GM12878 (cell line): ENCODE measurements around the gene BATF. TPM values are rescaled to one million over a fixed set of nuclear protein-coding genes. Genes with fewer than 3 reads are reported as not detected.

Experiments used
- ATAC-seq: fragments of 200-7000 bp; cut with Tn5 transposase; 3 replicates; pipeline ENCODE4 v1.9.1; 2020; ENCODE audit warnings: mild to moderate bottlenecking, moderate library complexity
- BruUV-seq: library from RNA; stranded (reverse); fragments of 400-500 nt; replicated peaks from 2 replicates; lab custom pipeline; 2021; lab: Mats Ljungman, UMichigan
- CTCF ChIA-PET: fragments of 300-600 bp; sonication (Branson Sonifier 250); formaldehyde crosslinking; extraction: SDS; loops from one replicate; lab custom pipeline; 2021; ENCODE audit warnings: inconsistent platforms; lab: Yijun Ruan, JAX
- POLR2A ChIA-PET: fragments of 350-600 bp; formaldehyde crosslinking; extraction: SDS; loops from one replicate; lab custom pipeline; 2021; ENCODE audit warnings: inconsistent platforms; lab: Charles Lee
- RAD21 ChIA-PET: fragments of 300-600 bp; sonication (Branson Sonifier 250); formaldehyde crosslinking; loops from one replicate; lab custom pipeline; 2023; ENCODE audit warnings: antibody characterized with exemption; ENCODE audit not compliant: unreplicated experiment; lab: Charles Lee
- SMC1A ChIA-PET: fragments of 300-600 bp; sonication (Branson Sonifier 250); formaldehyde crosslinking; loops from one replicate; lab custom pipeline; 2023; ENCODE audit not compliant: unreplicated experiment, uncharacterized antibody; lab: Charles Lee
- DNase-seq: peaks from one replicate; pipeline ENCODE4 v3.0.0-alpha.2; 2011; ENCODE audit warnings: low read depth, low spot score
- FAIRE-seq: peaks from 3 replicates; lab custom pipeline; 2011; peaks lifted over from hg19 to GRCh38; lab: Jason Lieb, UNC
- H2AFZ ChIP-seq: 2 replicates; pipeline ENCODE4 v1.6.0; 2011; ENCODE audit warnings: low read depth, low read length, control low read depth; ENCODE audit not compliant: control insufficient read depth
- H3K27ac ChIP-seq: 2 replicates; pipeline ENCODE4 v1.5.1; 2011; ENCODE audit warnings: control low read depth; ENCODE audit not compliant: control insufficient read depth, insufficient read depth
- H3K27me3 ChIP-seq, 2 experiments: replicated peaks in 1 of 2; 2 replicates each; pipeline versions ENCODE4 v1.6.0 to v1.6.1; 2011; ENCODE audit warnings: low read length in 1 of 2; ENCODE audit not compliant: control insufficient read depth in 2 of 2, insufficient read depth in 2 of 2
- H3K36me3 ChIP-seq, 2 experiments: 2 replicates each; pipeline ENCODE4 v1.5.1; 2011; ENCODE audit warnings: low read length in 1 of 2; ENCODE audit not compliant: control insufficient read depth in 2 of 2, insufficient read depth in 2 of 2
- H3K4me1 ChIP-seq: 2 replicates; pipeline ENCODE4 v1.6.1; 2011; ENCODE audit warnings: mild to moderate bottlenecking, low read length, moderate library complexity, mixed read lengths; ENCODE audit not compliant: control insufficient read depth, insufficient read depth
- H3K4me2 ChIP-seq: 2 replicates; pipeline ENCODE4 v1.6.0; 2011; ENCODE audit warnings: control low read depth; ENCODE audit not compliant: control insufficient read depth, insufficient read depth
- H3K4me3 ChIP-seq: fragments of 200-600 bp; sonication (generic); 2 replicates; pipeline ENCODE4 v1.5.1; 2016
- H3K79me2 ChIP-seq: 2 replicates; pipeline ENCODE4 v1.6.0; 2011; ENCODE audit warnings: low read length; ENCODE audit not compliant: control insufficient read depth, insufficient read depth
- H3K9ac ChIP-seq: 2 replicates; pipeline ENCODE4 v1.8.0; 2011; ENCODE audit warnings: low read length, control low read depth, mixed read lengths; ENCODE audit not compliant: control insufficient read depth, insufficient read depth
- H3K9me3 ChIP-seq: replicated peaks from 3 replicates; pipeline ENCODE4 v1.5.1; 2011; ENCODE audit warnings: mild to moderate bottlenecking, low read length; ENCODE audit not compliant: control insufficient read depth, insufficient read depth
- H4K20me1 ChIP-seq: 2 replicates; pipeline ENCODE4 v1.6.0; 2011; ENCODE audit not compliant: control insufficient read depth, insufficient read depth
- MTA3 ChIP-seq: IDR thresholded peaks from 2 replicates; pipeline ENCODE4 v1.6.1; 2012; ENCODE audit warnings: low read length, inconsistent platforms, borderline replicate concordance
- MXI1 ChIP-seq: fragments of 150-350 bp; IDR thresholded peaks from 2 replicates; pipeline ENCODE4 v1.6.1; 2011; ENCODE audit warnings: low read depth, mild to moderate bottlenecking, inconsistent platforms, low read length, improper control_type of control experiment
- RUNX3 ChIP-seq: IDR thresholded peaks from 2 replicates; pipeline ENCODE4 v1.6.1; 2012; ENCODE audit warnings: low read length, inconsistent platforms
- STAT3 ChIP-seq: IDR thresholded peaks from 2 replicates; pipeline ENCODE4 v1.6.1; 2011; ENCODE audit warnings: low read depth, low read length, improper control_type of control experiment
- TBL1XR1 ChIP-seq: IDR thresholded peaks from 2 replicates; pipeline ENCODE4 v1.6.1; 2012; ENCODE audit warnings: low read depth, low read length, improper control_type of control experiment
- USF2 ChIP-seq: IDR thresholded peaks from 2 replicates; pipeline ENCODE4 v1.6.1; 2011; ENCODE audit warnings: low read depth, low read length, improper control_type of control experiment, borderline replicate concordance
- YY1 ChIP-seq: IDR thresholded peaks from 2 replicates; pipeline ENCODE4 v1.6.1; 2011; ENCODE audit warnings: low read depth, mild to moderate bottlenecking, low read length
- ZNF384 ChIP-seq: IDR thresholded peaks from 2 replicates; pipeline ENCODE4 v1.6.1; 2012; ENCODE audit warnings: low read depth, mild to moderate bottlenecking, low read length, improper control_type of control experiment, borderline replicate concordance
- WGBS: methylation state at CpG from one replicate; pipeline ENCODE4 v1.1.6; 2016; ENCODE audit warnings: low lambda C conversion rate; ENCODE audit not compliant: insufficient replicate concordance, insufficient coverage; ENCODE audit errors: missing lambda C conversion rate; 5-methylcytosine and 5-hydroxymethylcytosine counted together
- in situ Hi-C: fragments of 300-500 bp; cut with MboI; formaldehyde crosslinking; loops from 9 replicates; pipeline ENCODE4 v1.14.3; 2018; ENCODE audit warnings: mixed read lengths
- intact Hi-C: fragments of 100-400 bp; cut with micrococcal nuclease; formaldehyde crosslinking; loops from one replicate; pipeline ENCODE4 v1.14.2; 2022; ENCODE audit not compliant: unreplicated experiment
- polyA plus RNA-seq, 11 experiments: library from polyadenylated mRNA; depleted of rRNA in 4 of 11; unstranded in 6 of 11; stranded (reverse) in 5 of 11; fragments of >200 nt; fragmentation: Nextera tagmentation in 4 of 11; fragmentation: Illumina TruSeq in 1 of 11; extraction: Ambion mirVana in 4 of 11; extraction: Trizol in 1 of 11; gene quantifications; 1 replicate in 1 of 11; 2 replicates in 10 of 11; pipeline versions ENCODE4 v1.2.1 to v1.2.3, GENCODE V29; 2011 to 2016; ENCODE audit warnings: inconsistent platforms in 2 of 11, missing spikeins in 2 of 11, low read depth in 1 of 11
- total RNA-seq, 4 experiments: library from RNA; depleted of rRNA in 3 of 4; stranded (reverse); fragments of >200 nt in 3 of 4; fragmentation: Illumina TruSeq in 1 of 4; extraction: Trizol in 1 of 4; gene quantifications; 2 replicates each; pipeline versions ENCODE4 v1.2.1 to v1.2.3, GENCODE V29; 2013 to 2021

Gene BATF
- total and polyA plus RNA-seq, 10 of the 15 experiments (the other 5 are each of a cell fraction or from before 2014, with no cell fraction given), result 10.0 to 154 (median 103) TPM

- Histone ChIP-seq H3K79me2 (peaks cover 28% of the 10 kb centered on the region), H4K20me1 (no peaks in the 10 kb centered on the region; the same call in 1 of the 2 replicates), H3K4me3 (no peak overlapping the region), H2AFZ (no peak overlapping the region), H3K4me1 (peaks cover 32% of the 10 kb centered on the region), H3K4me2 (no peak overlapping the region; the same call in 1 of the 2 replicates), H3K9ac (no peak overlapping the region), H3K27ac (peak overlapping the region; percentile 53; the same call in 1 of the 2 replicates), H3K27me3 (no peaks in the 10 kb centered on the region), H3K9me3 (no peaks in the 10 kb centered on the region), H3K36me3 (peaks cover 11 to 16% of the 10 kb centered on the region in 2 experiments; a peak in 3 of 4 replicates)
- in situ Hi-C loops, result loop anchor here (25.0 kb wide), 1 partner anchor 1785 kb away; a partner anchor contains a TSS
- ChIA-PET SMC1A (interaction anchor here (3.2 to 13.7 kb wide), 3 partner anchors 7 to 24 kb away, joined by 33 to 257 read pairs (median 98); partner anchors contain the start of gene BATF), POLR2A (interaction anchor here (1.5 to 1.9 kb wide), 3 partner anchors 23 to 56 kb away, joined by 5 read pairs; no protein-coding TSS in a partner anchor), RAD21 (interaction anchor here (1.9 to 3.2 kb wide), 4 partner anchors 8 to 49 kb away, joined by 5 to 38 read pairs (median 19); partner anchors contain the start of gene BATF), CTCF (interaction anchor here (0.9 to 25.9 kb wide), 5 partner anchors 14 to 94 kb away, joined by 3 to 481 read pairs (median 5); partner anchors contain the start of gene BATF)
- DNase-seq, result no peak
- FAIRE-seq, result no peak
- WGBS, result 63% methylated on average over 11 of the region's 11 CpGs
- TF ChIP-seq MXI1 (no peak), STAT3 (no peak), USF2 (no peak), TBL1XR1 (no peak), RUNX3 (no peak), MTA3 (no peak), ZNF384 (no peak), YY1 (no peak)
- ATAC-seq, result no peak
- intact Hi-C loops, result loop anchor here (10.0 kb wide), 1 partner anchor 53 kb away; no protein-coding TSS in a partner anchor
- BruUV-seq, result no TSS peak
These were observed 25.4 kb downstream of the BATF start for GRCh38 chr14:75547552-75548250.
